HFF-Myc (cell line): ENCODE results near the gene OPCML.

Source experiments
- DNase-seq: peaks from one replicate; pipeline ENCODE4 v3.0.0-alpha.2; 2011; ENCODE audit warnings: low read depth; ENCODE audit errors: extremely low read depth
- H3K4me3 ChIP-seq: replicated peaks from 2 replicates; pipeline ENCODE4 v1.5.1; 2011; ENCODE audit warnings: low read depth, mild to moderate bottlenecking, control low read depth, low read length
- TF ChIP-seq, protein P1 (sequence below): IDR thresholded peaks from 2 replicates; pipeline ENCODE4 v1.5.1; 2012; ENCODE audit warnings: mild to moderate bottlenecking, low read depth, low read length, control low read depth; ENCODE audit errors: missing control alignments

Gene OPCML

DNA sequence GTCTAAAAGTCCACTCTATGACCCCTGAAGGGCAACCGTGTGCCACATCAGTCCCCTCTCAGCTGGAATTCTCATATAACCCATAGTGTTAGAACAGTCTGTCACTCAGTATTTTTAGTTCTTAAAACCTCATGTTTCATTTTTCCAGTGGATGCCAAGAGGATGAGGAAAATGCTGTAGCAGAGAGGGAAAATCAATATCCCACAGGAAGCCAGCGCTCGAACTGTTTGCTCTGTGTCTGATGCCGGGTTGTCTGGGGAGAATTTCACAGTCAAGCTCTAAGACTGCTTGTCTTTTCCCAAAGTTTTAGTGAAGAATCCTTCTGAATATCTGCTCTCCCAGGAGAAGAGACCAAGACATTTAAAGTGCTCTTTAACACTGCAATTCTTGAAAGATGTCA lies 360.9 kb downstream of the OPCML start:
- no peak overlapping the region for H3K4me3 ChIP-seq
- TF ChIP-seq, protein P1, sequence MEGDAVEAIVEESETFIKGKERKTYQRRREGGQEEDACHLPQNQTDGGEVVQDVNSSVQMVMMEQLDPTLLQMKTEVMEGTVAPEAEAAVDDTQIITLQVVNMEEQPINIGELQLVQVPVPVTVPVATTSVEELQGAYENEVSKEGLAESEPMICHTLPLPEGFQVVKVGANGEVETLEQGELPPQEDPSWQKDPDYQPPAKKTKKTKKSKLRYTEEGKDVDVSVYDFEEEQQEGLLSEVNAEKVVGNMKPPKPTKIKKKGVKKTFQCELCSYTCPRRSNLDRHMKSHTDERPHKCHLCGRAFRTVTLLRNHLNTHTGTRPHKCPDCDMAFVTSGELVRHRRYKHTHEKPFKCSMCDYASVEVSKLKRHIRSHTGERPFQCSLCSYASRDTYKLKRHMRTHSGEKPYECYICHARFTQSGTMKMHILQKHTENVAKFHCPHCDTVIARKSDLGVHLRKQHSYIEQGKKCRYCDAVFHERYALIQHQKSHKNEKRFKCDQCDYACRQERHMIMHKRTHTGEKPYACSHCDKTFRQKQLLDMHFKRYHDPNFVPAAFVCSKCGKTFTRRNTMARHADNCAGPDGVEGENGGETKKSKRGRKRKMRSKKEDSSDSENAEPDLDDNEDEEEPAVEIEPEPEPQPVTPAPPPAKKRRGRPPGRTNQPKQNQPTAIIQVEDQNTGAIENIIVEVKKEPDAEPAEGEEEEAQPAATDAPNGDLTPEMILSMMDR: no peak
- no peak for DNase-seq

- H3K4me3 ChIP-seq: no peak overlapping the region
- no peak for DNase-seq
- TF ChIP-seq, protein P1: no peak
Measured at GRCh38 chr11:133168016-133168415, 364.3 kb downstream of the OPCML start.

DNA sequence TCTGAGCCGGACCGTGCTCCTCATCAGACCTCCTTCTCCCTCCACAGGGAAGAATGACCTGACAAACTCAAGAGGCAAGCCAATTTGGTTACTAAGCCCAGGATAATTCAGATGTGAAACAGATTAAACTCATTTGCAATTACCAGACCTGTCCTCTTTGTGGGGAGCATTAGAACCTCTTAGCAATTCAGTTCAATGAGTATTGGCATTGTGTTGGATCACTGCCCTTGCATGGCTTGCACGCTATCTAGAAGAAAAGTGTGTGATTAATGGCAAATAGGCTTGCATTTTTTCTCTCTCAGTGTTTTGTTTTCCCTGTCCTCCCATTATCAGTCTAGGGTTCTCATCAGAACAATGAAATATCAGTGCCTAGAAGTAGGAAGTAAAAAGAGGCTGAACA lies 365.6 kb downstream of the OPCML start:
- TF ChIP-seq, protein P1: no peak
- H3K4me3 ChIP-seq: no peak overlapping the region
- DNase-seq: no peak

GRCh38 chr11:133164986-133165385 lies 367.3 kb downstream of the OPCML start:
- no peak for DNase-seq
- TF ChIP-seq, protein P1: no peak

GRCh38 chr11:133163463-133164419 lies 368.6 kb downstream of the OPCML start:
- no peak overlapping the region for H3K4me3 ChIP-seq
- no peak for DNase-seq
- TF ChIP-seq, protein P1: no peak

More at GRCh38 chr11:133164986-133165385, 367.3 kb downstream of the OPCML start:
- H3K4me3 ChIP-seq: no peak overlapping the region

DNA sequence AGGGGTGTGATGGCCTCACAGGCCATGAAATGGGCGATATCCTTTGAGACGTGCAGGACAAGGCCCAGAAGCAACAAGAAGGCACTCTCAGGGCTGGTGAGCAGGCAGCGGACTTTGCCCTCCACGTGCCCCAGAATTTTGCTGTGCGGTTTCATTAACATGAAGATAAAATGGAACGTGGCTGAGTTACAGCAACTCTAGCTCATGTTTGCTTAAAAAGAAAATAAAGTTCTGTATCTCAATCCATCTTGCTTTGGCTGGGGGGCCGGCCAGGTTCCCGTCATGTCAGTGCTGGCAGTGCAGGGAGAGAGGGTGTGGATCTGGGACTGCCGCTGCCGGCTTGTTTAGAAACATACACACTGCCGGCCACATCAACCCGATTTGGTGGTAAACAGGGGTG lies 370.1 kb downstream of the OPCML start:
- TF ChIP-seq, protein P1: no peak
- no peak for DNase-seq
- H3K4me3 ChIP-seq: no peak overlapping the region

GRCh38 chr11:133160754-133161153 lies 371.5 kb downstream of the OPCML start:
- TF ChIP-seq, protein P1: no peak
- no peak for DNase-seq
- no peak overlapping the region for H3K4me3 ChIP-seq
